Astrocyte (in vitro differentiated cells and primary cell): ENCODE measurements around the gene PRR36. TPM values are rescaled to one million over a fixed set of nuclear protein-coding genes. Genes with fewer than 3 reads are reported as not detected.

Experiments
- DNase-seq: peaks from one replicate; pipeline ENCODE4 v3.0.0-alpha.2; 2010; ENCODE audit warnings: low read depth
- FAIRE-seq: peaks from 2 replicates; lab custom pipeline; 2011; peaks lifted over from hg19 to GRCh38; lab: Jason Lieb, UNC
- H2AFZ ChIP-seq: 2 replicates; pipeline ENCODE4 v1.6.0; 2012; ENCODE audit warnings: low read depth, low read length, inconsistent platforms
- H3K27ac ChIP-seq: 2 replicates; pipeline ENCODE4 v1.5.1; 2011; ENCODE audit warnings: low read depth, low read length, inconsistent platforms
- H3K27me3 ChIP-seq: 2 replicates; pipeline ENCODE4 v1.6.0; 2011; ENCODE audit warnings: low read length, inconsistent platforms; ENCODE audit not compliant: insufficient read depth
- H3K36me3 ChIP-seq: 2 replicates; pipeline ENCODE4 v1.5.1; 2011; ENCODE audit warnings: low read length, inconsistent platforms; ENCODE audit not compliant: insufficient read depth
- H3K4me1 ChIP-seq: 2 replicates; pipeline ENCODE4 v1.5.1; 2011; ENCODE audit warnings: low read length, inconsistent platforms; ENCODE audit not compliant: insufficient read depth
- H3K4me2 ChIP-seq: 2 replicates; pipeline ENCODE4 v1.6.0; 2012; ENCODE audit warnings: low read length, inconsistent platforms
- H3K4me3 ChIP-seq: 2 replicates; pipeline ENCODE4 v1.5.1; 2011; ENCODE audit warnings: low read depth, mild to moderate bottlenecking, low read length, inconsistent platforms; ENCODE audit not compliant: insufficient read depth
- H3K79me2 ChIP-seq: 2 replicates; pipeline ENCODE4 v1.6.0; 2012; ENCODE audit warnings: mild to moderate bottlenecking, low read length, inconsistent platforms; ENCODE audit not compliant: insufficient read depth
- H3K9ac ChIP-seq: 2 replicates; pipeline ENCODE4 v1.6.0; 2012; ENCODE audit warnings: mild to moderate bottlenecking, low read length, inconsistent platforms
- H3K9me3 ChIP-seq: 2 replicates; pipeline ENCODE4 v1.5.1; 2012; ENCODE audit warnings: low read depth, mild to moderate bottlenecking, low read length, inconsistent platforms; ENCODE audit not compliant: insufficient read depth
- H4K20me1 ChIP-seq: 2 replicates; pipeline ENCODE4 v1.6.0; 2012; ENCODE audit warnings: low read length, inconsistent platforms; ENCODE audit not compliant: insufficient read depth
- H3K27ac Mint-ChIP-seq: one replicate; pipeline ENCODE4 v1.8.0; 2021; ENCODE audit warnings: mild to moderate bottlenecking, mixed read lengths; ENCODE audit not compliant: unreplicated experiment
- H3K27me3 Mint-ChIP-seq: one replicate; pipeline ENCODE4 v1.8.0; 2021; ENCODE audit warnings: low read depth, mixed read lengths; ENCODE audit not compliant: unreplicated experiment
- H3K36me3 Mint-ChIP-seq: one replicate; pipeline ENCODE4 v1.8.0; 2021; ENCODE audit warnings: low read depth, mixed read lengths; ENCODE audit not compliant: unreplicated experiment
- H3K4me1 Mint-ChIP-seq: one replicate; pipeline ENCODE4 v1.8.0; 2021; ENCODE audit warnings: low read depth, mixed read lengths; ENCODE audit not compliant: unreplicated experiment
- H3K4me3 Mint-ChIP-seq: one replicate; pipeline ENCODE4 v1.8.0; 2021; ENCODE audit warnings: mild to moderate bottlenecking, moderate library complexity, mixed read lengths; ENCODE audit not compliant: unreplicated experiment
- H3K9me3 Mint-ChIP-seq: one replicate; pipeline ENCODE4 v1.8.0; 2021; ENCODE audit warnings: mild to moderate bottlenecking, mixed read lengths; ENCODE audit not compliant: unreplicated experiment
- EZH2 ChIP-seq: IDR thresholded peaks from 2 replicates; pipeline ENCODE4 v1.6.1; 2012; ENCODE audit warnings: mild to moderate bottlenecking, low read length, inconsistent platforms; ENCODE audit not compliant: insufficient read depth
- total RNA-seq: library from RNA; stranded (reverse); gene quantifications from 2 replicates; pipeline ENCODE4 v1.2.1, GENCODE V29; 2021
- TF ChIP-seq, protein P1 (sequence below): IDR thresholded peaks from 2 replicates; pipeline ENCODE4 v1.5.1; 2011; ENCODE audit warnings: low read depth, mild to moderate bottlenecking, inconsistent platforms, low read length, moderate library complexity; ENCODE audit not compliant: insufficient read depth

The PRR36 gene
- total RNA-seq, 1 donor from 2014 or later: 1.3 TPM

- H3K79me2 ChIP-seq: peaks cover 5% of the 10 kb centered on the region
- Mint-ChIP-seq H3K9me3 (no peaks in the 10 kb centered on the region), H3K4me1 (peaks cover 3% of the 10 kb centered on the region), H3K27ac (peak overlapping the region; percentile 41), H3K4me3 (peak overlapping the region; percentile 83), H3K27me3 (peaks cover 13% of the 10 kb centered on the region), H3K36me3 (no peaks in the 10 kb centered on the region)
- H3K4me1 ChIP-seq: peaks cover 30% of the 10 kb centered on the region
- DNase-seq (no peak), FAIRE-seq (no peak)
- peaks cover 15% of the 10 kb centered on the region for H4K20me1 ChIP-seq
- peak overlapping the region; percentile 78 for H3K4me2 ChIP-seq
- no peak overlapping the region for H3K27ac ChIP-seq
- H3K9me3 ChIP-seq: no peaks in the 10 kb centered on the region
- peaks cover 22% of the 10 kb centered on the region for H3K27me3 ChIP-seq
- no peak overlapping the region for H3K9ac ChIP-seq
- H3K36me3 ChIP-seq: no peaks in the 10 kb centered on the region
- no peak overlapping the region for H2AFZ ChIP-seq
- TF ChIP-seq, protein P1, sequence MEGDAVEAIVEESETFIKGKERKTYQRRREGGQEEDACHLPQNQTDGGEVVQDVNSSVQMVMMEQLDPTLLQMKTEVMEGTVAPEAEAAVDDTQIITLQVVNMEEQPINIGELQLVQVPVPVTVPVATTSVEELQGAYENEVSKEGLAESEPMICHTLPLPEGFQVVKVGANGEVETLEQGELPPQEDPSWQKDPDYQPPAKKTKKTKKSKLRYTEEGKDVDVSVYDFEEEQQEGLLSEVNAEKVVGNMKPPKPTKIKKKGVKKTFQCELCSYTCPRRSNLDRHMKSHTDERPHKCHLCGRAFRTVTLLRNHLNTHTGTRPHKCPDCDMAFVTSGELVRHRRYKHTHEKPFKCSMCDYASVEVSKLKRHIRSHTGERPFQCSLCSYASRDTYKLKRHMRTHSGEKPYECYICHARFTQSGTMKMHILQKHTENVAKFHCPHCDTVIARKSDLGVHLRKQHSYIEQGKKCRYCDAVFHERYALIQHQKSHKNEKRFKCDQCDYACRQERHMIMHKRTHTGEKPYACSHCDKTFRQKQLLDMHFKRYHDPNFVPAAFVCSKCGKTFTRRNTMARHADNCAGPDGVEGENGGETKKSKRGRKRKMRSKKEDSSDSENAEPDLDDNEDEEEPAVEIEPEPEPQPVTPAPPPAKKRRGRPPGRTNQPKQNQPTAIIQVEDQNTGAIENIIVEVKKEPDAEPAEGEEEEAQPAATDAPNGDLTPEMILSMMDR: no peak
- TF ChIP-seq EZH2: peak; percentile 85
- no peak overlapping the region for H3K4me3 ChIP-seq
Measured at GRCh38 chr19:7916955-7917266, 42.7 kb upstream of the PRR36 start.

DNA sequence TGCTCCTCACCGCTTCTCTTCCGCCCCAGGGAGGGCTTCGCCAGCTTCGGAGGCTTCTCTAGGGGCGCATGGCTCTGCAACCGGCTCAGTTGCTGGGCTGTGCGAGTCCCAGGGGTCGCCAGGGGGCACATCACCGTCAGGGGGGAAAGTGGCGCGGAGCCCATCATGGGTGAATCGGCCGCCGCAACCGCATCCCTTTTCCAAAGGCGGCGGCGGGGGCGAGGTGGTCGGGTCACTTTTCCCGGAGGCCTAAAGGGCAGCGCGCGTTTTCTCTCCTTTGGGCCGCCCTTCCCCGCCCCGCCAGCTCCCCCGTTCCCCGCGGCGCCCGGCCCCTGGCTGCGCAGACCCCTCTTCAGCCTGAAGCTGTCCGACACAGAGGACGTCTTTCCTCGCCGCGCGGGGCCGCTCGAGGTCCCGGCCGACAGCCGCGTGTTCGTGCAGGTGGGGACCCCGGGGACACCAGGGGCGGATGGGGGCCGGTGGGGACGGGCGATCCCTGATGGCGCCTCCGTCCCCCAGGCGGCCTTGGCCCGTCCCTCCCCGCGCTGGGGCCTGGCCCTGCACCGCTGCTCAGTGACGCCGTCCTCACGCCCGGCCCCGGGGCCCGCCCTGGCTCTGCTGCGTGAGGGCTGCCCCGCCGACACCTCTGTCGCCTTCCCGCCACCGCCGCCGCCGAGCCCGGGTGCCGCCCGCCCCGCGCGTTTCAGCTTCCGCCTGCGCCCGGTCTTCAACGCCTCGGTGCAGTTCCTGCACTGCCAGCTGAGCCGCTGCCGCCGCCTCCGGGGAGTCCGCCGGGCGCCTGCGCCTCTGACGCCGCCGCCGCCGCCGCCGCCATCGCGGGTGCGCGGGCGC is 42.1 kb upstream of the PRR36 start:
- peaks cover 3% of the 10 kb centered on the region for H3K4me1 Mint-ChIP-seq
- H4K20me1 ChIP-seq: peaks cover 14% of the 10 kb centered on the region
- H3K27ac Mint-ChIP-seq: no peak overlapping the region
- no peak overlapping the region for H3K9ac ChIP-seq
- FAIRE-seq: no peak
- H3K27me3 Mint-ChIP-seq: peaks cover 13% of the 10 kb centered on the region
- H3K9me3 Mint-ChIP-seq: no peaks in the 10 kb centered on the region
- H3K79me2 ChIP-seq: no peaks in the 10 kb centered on the region
- peak; percentile 85 for TF ChIP-seq EZH2
- TF ChIP-seq, protein P1: no peak
- H2AFZ ChIP-seq: no peak overlapping the region
- no peak overlapping the region for H3K4me3 ChIP-seq
- H3K9me3 ChIP-seq: no peaks in the 10 kb centered on the region
- H3K4me2 ChIP-seq: peak overlapping the region; percentile 78
- H3K4me3 Mint-ChIP-seq: no peak overlapping the region
- H3K36me3 ChIP-seq: no peaks in the 10 kb centered on the region
- DNase-seq: no peak
- H3K27ac ChIP-seq: no peak overlapping the region
- peaks cover 22% of the 10 kb centered on the region for H3K27me3 ChIP-seq
- peaks cover 25% of the 10 kb centered on the region for H3K4me1 ChIP-seq
- peaks cover 2% of the 10 kb centered on the region for H3K36me3 Mint-ChIP-seq
